K562 (cell line): Measurements from ENCODE around the gene IQCN. TPM values are rescaled to one million over a fixed set of nuclear protein-coding genes. Genes with fewer than 3 reads are reported as not detected.

ENCODE experiments used
- ARHGAP35 ChIP-seq: fragments of 450-650 bp; IDR thresholded peaks from 2 replicates; pipeline ENCODE4 v1.6.1; 2018; ENCODE audit not compliant: partially characterized antibody
- CHD4 ChIP-seq: fragments of 200-600 bp; sonication (generic); IDR thresholded peaks from 3 replicates; pipeline ENCODE4 v1.6.1; 2012; ENCODE audit warnings: low read depth, mild to moderate bottlenecking, mixed read lengths, low read length, inconsistent platforms; ENCODE audit not compliant: insufficient read depth, insufficient replicate concordance, poor library complexity, severe bottlenecking
- E2F3 ChIP-seq: fragments of 250-450 bp; sonication (Bioruptor Pico); IDR thresholded peaks from 2 replicates; pipeline ENCODE4 v1.4.0; 2020; ENCODE audit warnings: mild to moderate bottlenecking
- HCFC1 ChIP-seq: IDR thresholded peaks from 2 replicates; pipeline ENCODE4 v1.6.1; 2012; ENCODE audit warnings: low read depth, low read length, improper control_type of control experiment
- HEY1 ChIP-seq: fragments of 250-450 bp; sonication (Bioruptor Pico); IDR thresholded peaks from 2 replicates; pipeline ENCODE4 v1.5.0; 2020; ENCODE audit warnings: mild to moderate bottlenecking, moderate library complexity, borderline replicate concordance
- KHSRP ChIP-seq: fragments of 450-650 bp; IDR thresholded peaks from 2 replicates; pipeline ENCODE4 v1.6.1; 2017
- L3MBTL2 ChIP-seq: fragments of 450-650 bp; IDR thresholded peaks from 2 replicates; pipeline ENCODE4 v1.6.1; 2016; ENCODE audit warnings: mild to moderate bottlenecking, moderate library complexity
- MAFG ChIP-seq: fragments of 450-650 bp; conservative IDR thresholded peaks from 2 replicates; pipeline ENCODE4 v1.6.1; 2016; ENCODE audit warnings: missing genetic modification characterization, missing compliant biosample characterization
- PHF20 ChIP-seq: fragments of 450-650 bp; IDR thresholded peaks from 2 replicates; pipeline ENCODE4 v1.6.1; 2018; ENCODE audit not compliant: partially characterized antibody
- RAD51 ChIP-seq: fragments of 450-650 bp; IDR thresholded peaks from 2 replicates; pipeline ENCODE4 v1.7.1; 2016; ENCODE audit warnings: low read depth, mild to moderate bottlenecking, borderline replicate concordance
- RFX7 ChIP-seq: fragments of 250-450 bp; sonication (Bioruptor Pico); IDR thresholded peaks from 2 replicates; pipeline ENCODE4 v1.5.1; 2021; ENCODE audit warnings: mild to moderate bottlenecking
- SETDB1 ChIP-seq: IDR thresholded peaks from one replicate; pipeline ENCODE4 v1.6.1; 2012; ENCODE audit warnings: low read length, control low read depth, inconsistent platforms
- SMAD1 ChIP-seq: fragments of 150-350 bp; IDR thresholded peaks from 2 replicates; pipeline ENCODE4 v1.6.1; 2014; ENCODE audit warnings: low read length, low read depth; ENCODE audit not compliant: partially characterized antibody
- SRSF3 ChIP-seq: fragments of 200-400 bp; formaldehyde crosslinking; IDR thresholded peaks from 2 replicates; pipeline ENCODE4 v1.6.1; 2016; ENCODE audit warnings: mild to moderate bottlenecking, low read length, moderate library complexity; ENCODE audit not compliant: insufficient read depth
- TAF9B ChIP-seq: fragments of 450-650 bp; IDR thresholded peaks from 2 replicates; pipeline ENCODE4 v1.6.1; 2018; ENCODE audit warnings: mild to moderate bottlenecking; ENCODE audit not compliant: partially characterized antibody
- TRIM24 ChIP-seq, 2 experiments: fragments of 450-650 bp; IDR thresholded peaks; 2 replicates each; pipeline ENCODE4 v1.6.1; 2016
- ZNF146 ChIP-seq: IDR thresholded peaks from one replicate; pipeline ENCODE4 v1.6.1; 2018; ENCODE audit warnings: missing compliant biosample characterization; ENCODE audit not compliant: unreplicated experiment
- ZNF197 ChIP-seq: fragments of 200-800 bp; sonication (Bioruptor generic); IDR thresholded peaks from 2 replicates; pipeline ENCODE4 v1.6.1; 2016; ENCODE audit warnings: low read depth, missing genetic modification characterization, missing compliant biosample characterization
- ZNF263 ChIP-seq: sonication (generic); formaldehyde crosslinking; IDR thresholded peaks from 2 replicates; pipeline ENCODE4 v1.8.0; 2022; ENCODE audit warnings: mild to moderate bottlenecking, missing genetic modification reagents, borderline replicate concordance
- ZNF785 ChIP-seq: fragments of 250-450 bp; sonication (Bioruptor Pico); IDR thresholded peaks from 2 replicates; pipeline ENCODE4 v1.4.0; 2020; ENCODE audit warnings: mild to moderate bottlenecking
- polyA plus RNA-seq, 8 experiments: library from polyadenylated mRNA; depleted of rRNA in 4 of 8; stranded (reverse) in 5 of 8; unstranded in 3 of 8; fragments of >200 nt; fragmentation: Nextera tagmentation in 2 of 8; fragmentation: Illumina TruSeq in 1 of 8; extraction: Ambion mirVana in 2 of 8; extraction: Trizol in 1 of 8; gene quantifications; 2 replicates each; pipeline versions ENCODE4 v1.2.1 to v1.2.3, GENCODE V29; 2011 to 2014; ENCODE audit warnings: inconsistent platforms in 1 of 8, missing spikeins in 1 of 8
- total RNA-seq, 7 experiments: library from RNA; depleted of rRNA in 6 of 7; stranded (reverse); fragments of >200 nt in 6 of 7; fragmentation: Illumina TruSeq in 2 of 7; extraction: Trizol in 2 of 7; gene quantifications; 2 replicates each; pipeline versions ENCODE4 v1.2.1 to v1.2.3, GENCODE V29; 2011 to 2021; ENCODE audit warnings: low replicate concordance in 1 of 7
- TF ChIP-seq, protein P1 (sequence below), 2 experiments: IDR thresholded peaks in 1 of 2; conservative IDR thresholded peaks in 1 of 2; 2 replicates each; pipeline ENCODE4 v1.6.1; 2016; ENCODE audit warnings: low read depth in 2 of 2, mild to moderate bottlenecking in 1 of 2, missing compliant biosample characterization in 1 of 2, missing genetic modification characterization in 1 of 2, moderate library complexity in 1 of 2
- TF ChIP-seq, protein P2 (sequence below): fragments of 250-450 bp; sonication (Bioruptor Pico); IDR thresholded peaks from 2 replicates; pipeline ENCODE4 v1.8.0; 2021; ENCODE audit warnings: moderate library complexity, mild to moderate bottlenecking, inconsistent platforms
- TF ChIP-seq, protein P3 (sequence below): IDR thresholded peaks from 2 replicates; pipeline ENCODE4 v1.6.1; 2016; ENCODE audit warnings: missing genetic modification characterization, missing compliant biosample characterization

Gene IQCN
- total and polyA plus RNA-seq, 9 of the 15 experiments (the other 6 are each of a cell fraction or from before 2014, with no cell fraction given) = 0.01 to 0.07 (median 0.04) TPM; not detected in 3

GRCh38 chr19:18279516-18280246 is 5.4 kb upstream of the IQCN start (continued):
- TF ChIP-seq TRIM24 (IDR thresholded peaks at IDR 0.05) = no peak
- no peak for TF ChIP-seq RFX7 (CRISPR knock-in tag)
- TF ChIP-seq HEY1 (CRISPR knock-in tag) = no peak
- TF ChIP-seq, protein P1, sequence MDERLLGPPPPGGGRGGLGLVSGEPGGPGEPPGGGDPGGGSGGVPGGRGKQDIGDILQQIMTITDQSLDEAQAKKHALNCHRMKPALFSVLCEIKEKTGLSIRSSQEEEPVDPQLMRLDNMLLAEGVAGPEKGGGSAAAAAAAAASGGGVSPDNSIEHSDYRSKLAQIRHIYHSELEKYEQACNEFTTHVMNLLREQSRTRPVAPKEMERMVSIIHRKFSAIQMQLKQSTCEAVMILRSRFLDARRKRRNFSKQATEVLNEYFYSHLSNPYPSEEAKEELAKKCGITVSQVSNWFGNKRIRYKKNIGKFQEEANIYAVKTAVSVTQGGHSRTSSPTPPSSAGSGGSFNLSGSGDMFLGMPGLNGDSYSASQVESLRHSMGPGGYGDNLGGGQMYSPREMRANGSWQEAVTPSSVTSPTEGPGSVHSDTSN (CRISPR knock-in tag; IDR thresholded peaks at IDR 0.05; ENCODE audit: low read depth) = no peak
- TF ChIP-seq, protein P1 (tag; conservative IDR thresholded peaks at IDR 0.05; ENCODE audit: low read depth) = no peak
- TF ChIP-seq, protein P2, sequence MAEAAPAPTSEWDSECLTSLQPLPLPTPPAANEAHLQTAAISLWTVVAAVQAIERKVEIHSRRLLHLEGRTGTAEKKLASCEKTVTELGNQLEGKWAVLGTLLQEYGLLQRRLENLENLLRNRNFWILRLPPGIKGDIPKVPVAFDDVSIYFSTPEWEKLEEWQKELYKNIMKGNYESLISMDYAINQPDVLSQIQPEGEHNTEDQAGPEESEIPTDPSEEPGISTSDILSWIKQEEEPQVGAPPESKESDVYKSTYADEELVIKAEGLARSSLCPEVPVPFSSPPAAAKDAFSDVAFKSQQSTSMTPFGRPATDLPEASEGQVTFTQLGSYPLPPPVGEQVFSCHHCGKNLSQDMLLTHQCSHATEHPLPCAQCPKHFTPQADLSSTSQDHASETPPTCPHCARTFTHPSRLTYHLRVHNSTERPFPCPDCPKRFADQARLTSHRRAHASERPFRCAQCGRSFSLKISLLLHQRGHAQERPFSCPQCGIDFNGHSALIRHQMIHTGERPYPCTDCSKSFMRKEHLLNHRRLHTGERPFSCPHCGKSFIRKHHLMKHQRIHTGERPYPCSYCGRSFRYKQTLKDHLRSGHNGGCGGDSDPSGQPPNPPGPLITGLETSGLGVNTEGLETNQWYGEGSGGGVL (CRISPR knock-in tag) = no peak
- TF ChIP-seq ZNF263 (CRISPR knock-in tag) = no peak
- TF ChIP-seq CHD4 = no peak
- TF ChIP-seq ZNF197 (CRISPR knock-in tag) = 0 out of 2 replicates have a peak, but pooled peaks have one; percentile 19
- peak; percentile 59 for TF ChIP-seq SMAD1
- TF ChIP-seq RAD51 = no peak
- TF ChIP-seq KHSRP = 0 out of 2 replicates have a peak, but pooled peaks have one; percentile 13
- peak; percentile 22; the same call in 1 of the 2 replicates for TF ChIP-seq L3MBTL2
- TF ChIP-seq TAF9B = no peak
- no peak for TF ChIP-seq PHF20
- TF ChIP-seq SETDB1 = no peak
- no peak for TF ChIP-seq SRSF3
- TF ChIP-seq ZNF146 (CRISPR knock-in tag) = no peak
- TF ChIP-seq ARHGAP35 = peak; percentile 69
- no peak for TF ChIP-seq E2F3 (CRISPR knock-in tag)
- TF ChIP-seq HCFC1 = peak; percentile 47
- no peak for TF ChIP-seq ZNF785 (CRISPR knock-in tag)
- TF ChIP-seq, protein P3, sequence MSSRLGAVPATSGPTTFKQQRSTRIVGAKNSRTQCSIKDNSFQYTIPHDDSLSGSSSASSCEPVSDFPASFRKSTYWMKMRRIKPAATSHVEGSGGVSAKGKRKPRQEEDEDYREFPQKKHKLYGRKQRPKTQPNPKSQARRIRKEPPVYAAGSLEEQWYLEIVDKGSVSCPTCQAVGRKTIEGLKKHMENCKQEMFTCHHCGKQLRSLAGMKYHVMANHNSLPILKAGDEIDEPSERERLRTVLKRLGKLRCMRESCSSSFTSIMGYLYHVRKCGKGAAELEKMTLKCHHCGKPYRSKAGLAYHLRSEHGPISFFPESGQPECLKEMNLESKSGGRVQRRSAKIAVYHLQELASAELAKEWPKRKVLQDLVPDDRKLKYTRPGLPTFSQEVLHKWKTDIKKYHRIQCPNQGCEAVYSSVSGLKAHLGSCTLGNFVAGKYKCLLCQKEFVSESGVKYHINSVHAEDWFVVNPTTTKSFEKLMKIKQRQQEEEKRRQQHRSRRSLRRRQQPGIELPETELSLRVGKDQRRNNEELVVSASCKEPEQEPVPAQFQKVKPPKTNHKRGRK (tag) = peak; percentile 56
- no peak for TF ChIP-seq MAFG (tag)
